NCI-H1436 treated with DMSO at 0.1 percent for 48 hours (cell line): ENCODE measurements around the gene OR10A5.
"Not testable (repeated sequence)": the region's sequence is repeated elsewhere in the genome, so short reads cannot be mapped to it uniquely, and the experiment has no call there.

Experiments used
- DNase-seq: peaks from one replicate; lab custom pipeline; 2025; lab: John Stamatoyannopoulos, UW

The OR10A5 gene

GRCh38 chr11:6845383-6845782, at the start of gene OR10A5:
Gene OR10A5 (plus strand): TSS chr11:6845683. CDS start chr11:6845683, 0 bp downstream.
- DNase-seq, result no peak

GRCh38 chr11:6799402-6799801, 46.1 kb upstream of the OR10A5 start, which contains the start of gene OR6A2:
Gene OR6A2 (minus strand): TSS chr11:6799689. CDS start chr11:6795708, 3,981 bp downstream.
- no peak for DNase-seq

- DNase-seq, result not testable (repeated sequence)
These were observed 44.4 kb upstream of the OR10A5 start for GRCh38 chr11:6801075-6801474.

GRCh38 chr11:6812390-6813005, 33.0 kb upstream of the OR10A5 start:
- no peak for DNase-seq

- DNase-seq, result no peak
These were observed 31.8 kb upstream of the OR10A5 start for GRCh38 chr11:6813656-6814055.

- DNase-seq, result no peak
These were observed 27.8 kb upstream of the OR10A5 start for GRCh38 chr11:6817694-6818093.

- DNase-seq, result no peak
These were observed 26.5 kb upstream of the OR10A5 start for GRCh38 chr11:6818967-6819366.

GRCh38 chr11:6824136-6824823, 21.2 kb upstream of the OR10A5 start:
- no peak for DNase-seq

- DNase-seq, result no peak
These were observed 20.2 kb upstream of the OR10A5 start for GRCh38 chr11:6825231-6825744.

GRCh38 chr11:6828103-6828502, 17.4 kb upstream of the OR10A5 start:
- DNase-seq, result no peak

- DNase-seq, result no peak
These were observed 12.1 kb upstream of the OR10A5 start for GRCh38 chr11:6833356-6833755.

- no peak for DNase-seq
These were observed 11.5 kb upstream of the OR10A5 start for GRCh38 chr11:6834021-6834420.

- no peak for DNase-seq
These were observed 3.8 kb upstream of the OR10A5 start for GRCh38 chr11:6841694-6842093.

- no peak for DNase-seq
These were observed 1.8 kb upstream of the OR10A5 start for GRCh38 chr11:6843670-6844069.

- DNase-seq, result no peak
These were observed 1.1 kb upstream of the OR10A5 start for GRCh38 chr11:6844356-6844755.

- no peak for DNase-seq
These were observed 5.0 kb downstream of the OR10A5 start for GRCh38 chr11:6850526-6850925.

GRCh38 chr11:6854801-6855200, 9.3 kb downstream of the OR10A5 start:
- DNase-seq, result not testable (repeated sequence)

GRCh38 chr11:6855971-6856541, 10.6 kb downstream of the OR10A5 start:
- DNase-seq, result no peak

- no peak for DNase-seq
These were observed 11.4 kb downstream of the OR10A5 start for GRCh38 chr11:6856871-6857270.

- no peak for DNase-seq
These were observed 17.5 kb downstream of the OR10A5 start, which contains the start of gene OR10A2 for GRCh38 chr11:6862961-6863360. Gene OR10A2 (plus strand): TSS chr11:6863057. CDS start chr11:6869755, 6,698 bp downstream.

- no peak for DNase-seq
These were observed 19.0 kb downstream of the OR10A5 start for GRCh38 chr11:6864438-6864837.

GRCh38 chr11:6871278-6871677, 25.8 kb downstream of the OR10A5 start:
- no peak for DNase-seq

GRCh38 chr11:6875761-6876160, 30.3 kb downstream of the OR10A5 start:
- no peak for DNase-seq
